Spinal cord (tissue), 10 donors: Measurements from ENCODE around the gene PRKD1. TPM values are rescaled to one million over a fixed set of nuclear protein-coding genes. Genes with fewer than 3 reads are reported as not detected.
A peak's percentile ranks its signal among the peaks of the same experiment; 100 is the strongest.

ENCODE experiments used
- DNase-seq, 6 donors: peaks; one replicate each; pipeline versions ENCODE4 v3.0.0 to v3.0.0-alpha.2; 2013 to 2015; ENCODE audit warnings: low spot score in 6 of 6, low read depth in 4 of 6
- H3K27ac ChIP-seq: one replicate; pipeline ENCODE4 v1.5.1; 2013; ENCODE audit warnings: low read depth, low read length, control low read depth
- H3K27me3 ChIP-seq: one replicate; pipeline ENCODE4 v1.6.1; 2013; ENCODE audit warnings: low read length; ENCODE audit not compliant: control insufficient read depth, insufficient read depth
- H3K36me3 ChIP-seq: one replicate; pipeline ENCODE4 v1.6.1; 2013; ENCODE audit warnings: low read length; ENCODE audit not compliant: control insufficient read depth, insufficient read depth
- H3K4me1 ChIP-seq: one replicate; pipeline ENCODE4 v1.6.1; 2013; ENCODE audit warnings: low read length; ENCODE audit not compliant: control insufficient read depth, insufficient read depth
- H3K4me3 ChIP-seq: one replicate; pipeline ENCODE4 v1.5.1; 2013; ENCODE audit warnings: low read depth, low read length, control low read depth
- H3K9me3 ChIP-seq: one replicate; pipeline ENCODE4 v1.6.1; 2013; ENCODE audit warnings: low read length; ENCODE audit not compliant: control insufficient read depth, insufficient read depth
- WGBS: methylation state at CpG from one replicate; pipeline ENCODE4 v1.1.5; 2013; ENCODE audit warnings: missing lambda C conversion rate; ENCODE audit not compliant: insufficient coverage; 5-methylcytosine and 5-hydroxymethylcytosine counted together
- polyA plus RNA-seq, 2 donors: library from polyadenylated mRNA; unstranded; fragments of 120-200 nt; gene quantifications; one replicate each; pipeline ENCODE4 v1.2.1, GENCODE V29; 2013; ENCODE audit not compliant: insufficient read length in 2 of 2
- total RNA-seq, 2 donors: library from RNA; depleted of rRNA in 1 of 2; stranded (reverse); fragments of 120-200 nt in 1 of 2; fragments of >200 nt in 1 of 2; gene quantifications; one replicate each; pipeline versions ENCODE4 v1.2.3 to v1.2.4, GENCODE V29; 2013 to 2014
- donor health status: healthy.

The PRKD1 gene
- total and polyA plus RNA-seq, 4 donors = 14.4 to 23.9 (median 20.9) TPM

DNA sequence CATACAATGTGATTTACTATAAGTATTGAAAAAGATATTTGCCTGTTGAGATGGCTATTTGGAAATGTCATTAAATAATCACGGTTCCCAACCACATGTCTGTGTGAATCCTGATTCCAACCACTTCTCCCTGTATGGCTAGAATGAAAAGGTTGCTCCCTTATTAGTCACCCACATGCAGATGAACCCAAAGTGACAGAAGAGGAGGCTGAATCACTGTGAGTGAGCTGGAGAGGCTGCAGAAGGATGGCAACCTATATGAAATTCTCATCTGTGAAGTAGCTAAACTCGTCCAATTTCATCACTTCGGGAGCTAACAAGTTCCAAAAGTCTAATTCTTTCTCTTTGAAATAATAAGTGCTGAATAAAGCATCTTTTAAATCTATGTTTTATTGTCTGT, 300.5 kb downstream of the PRKD1 start:
- Histone ChIP-seq H3K27me3 (no peaks in the 10 kb centered on the region), H3K9me3 (no peaks in the 10 kb centered on the region), H3K4me3 (no peak overlapping the region), H3K36me3 (peaks cover 7% of the 10 kb centered on the region), H3K27ac (no peak overlapping the region), H3K4me1 (no peaks in the 10 kb centered on the region)
- no peak for DNase-seq
- no CpG with 5 or more reads among the region's 3 CpGs for whole genome bisulfite sequencing

DNA sequence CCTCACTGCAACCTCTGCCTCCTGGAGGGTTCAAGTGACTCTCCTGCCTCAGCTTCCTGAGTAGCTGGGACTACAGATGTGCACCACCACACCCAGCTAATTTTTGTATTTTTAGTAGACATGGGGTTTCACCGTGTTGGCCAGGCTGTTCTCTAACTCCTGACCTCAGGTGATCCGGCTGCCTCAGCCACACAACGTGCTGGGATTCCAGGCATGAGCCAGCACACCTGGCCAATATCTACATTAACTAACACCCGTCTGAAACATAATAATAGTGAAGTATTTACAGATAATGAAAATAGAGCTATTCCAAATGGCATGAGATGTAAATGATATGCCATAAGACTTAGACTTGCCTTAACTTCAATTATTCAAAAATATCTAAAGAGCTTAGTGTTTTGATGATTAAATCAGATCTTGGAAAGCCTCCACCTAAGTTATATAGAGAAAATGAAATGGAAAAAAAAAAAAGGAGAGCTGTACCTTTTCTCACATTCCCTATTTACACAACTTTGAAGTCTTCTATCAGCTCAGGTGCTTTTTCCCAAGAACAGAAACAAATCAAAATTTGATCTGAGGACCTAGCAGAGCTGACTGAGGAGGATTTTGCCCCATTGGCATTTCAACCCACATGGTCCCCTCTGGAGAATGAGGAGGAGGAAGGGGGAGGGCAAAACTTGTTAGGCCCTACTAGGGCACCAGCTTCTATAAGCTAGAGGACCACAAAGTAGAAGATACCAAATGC, 309.2 kb downstream of the PRKD1 start:
- Histone ChIP-seq H3K4me3 (no peak overlapping the region), H3K9me3 (peaks cover 2% of the 10 kb centered on the region), H3K27me3 (no peaks in the 10 kb centered on the region), H3K4me1 (no peaks in the 10 kb centered on the region), H3K36me3 (no peaks in the 10 kb centered on the region), H3K27ac (no peak overlapping the region)
- no peak for DNase-seq
- no CpG with 5 or more reads among the region's 4 CpGs for WGBS

DNA sequence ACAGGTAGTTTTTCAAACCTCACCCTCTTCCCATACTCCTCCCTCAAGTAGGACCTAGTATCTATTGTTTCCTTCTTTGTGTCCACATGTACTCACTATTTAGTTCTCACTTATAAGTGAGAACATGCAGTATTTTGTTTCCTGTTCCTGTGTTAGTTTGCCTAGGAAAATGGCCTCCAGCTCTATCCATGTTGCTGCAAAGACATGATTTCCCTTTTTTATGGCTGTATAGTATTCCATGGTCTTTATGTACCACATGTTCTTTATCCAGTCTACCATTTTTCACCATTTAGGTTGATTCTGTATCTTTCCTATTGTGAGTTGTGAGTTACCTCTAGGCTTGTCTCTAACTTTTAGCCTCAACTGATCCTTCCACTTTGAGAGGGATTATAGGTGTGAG, 310.7 kb downstream of the PRKD1 start:
- DNase-seq = no peak
- H3K27ac ChIP-seq = no peak overlapping the region

DNA sequence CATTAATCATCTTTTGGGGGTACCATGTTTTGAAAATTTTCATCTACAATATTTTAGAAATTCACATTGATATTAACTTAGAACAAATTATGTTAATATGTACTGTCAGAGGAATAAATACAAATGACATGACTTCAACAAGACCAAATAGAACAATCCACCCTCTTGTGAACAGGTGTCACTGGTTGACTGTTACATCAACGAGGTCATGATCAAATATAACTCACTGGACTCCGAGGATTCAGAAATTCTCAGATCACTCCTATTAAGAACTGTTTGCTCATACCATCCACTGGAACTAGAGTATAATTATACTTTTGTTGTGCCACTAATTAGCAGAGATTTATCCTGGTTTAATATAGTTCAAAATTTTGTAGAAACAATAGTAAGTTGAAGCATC, 318.8 kb downstream of the PRKD1 start:
- no peaks in the 10 kb centered on the region for H3K9me3 ChIP-seq
- no peak overlapping the region for H3K27ac ChIP-seq
- H3K4me3 ChIP-seq = no peak overlapping the region
- no peaks in the 10 kb centered on the region for H3K4me1 ChIP-seq
- no peaks in the 10 kb centered on the region for H3K27me3 ChIP-seq
- H3K36me3 ChIP-seq = no peaks in the 10 kb centered on the region
- WGBS = no CpG with 5 or more reads among the region's 2 CpGs
- DNase-seq = no peak

More for the DNA sequence above, 310.7 kb downstream of the PRKD1 start:
- H3K9me3 ChIP-seq = peaks cover 2% of the 10 kb centered on the region
- no peaks in the 10 kb centered on the region for H3K36me3 ChIP-seq
- no peaks in the 10 kb centered on the region for H3K4me1 ChIP-seq
- H3K27me3 ChIP-seq = no peaks in the 10 kb centered on the region
- H3K4me3 ChIP-seq = no peak overlapping the region

DNA sequence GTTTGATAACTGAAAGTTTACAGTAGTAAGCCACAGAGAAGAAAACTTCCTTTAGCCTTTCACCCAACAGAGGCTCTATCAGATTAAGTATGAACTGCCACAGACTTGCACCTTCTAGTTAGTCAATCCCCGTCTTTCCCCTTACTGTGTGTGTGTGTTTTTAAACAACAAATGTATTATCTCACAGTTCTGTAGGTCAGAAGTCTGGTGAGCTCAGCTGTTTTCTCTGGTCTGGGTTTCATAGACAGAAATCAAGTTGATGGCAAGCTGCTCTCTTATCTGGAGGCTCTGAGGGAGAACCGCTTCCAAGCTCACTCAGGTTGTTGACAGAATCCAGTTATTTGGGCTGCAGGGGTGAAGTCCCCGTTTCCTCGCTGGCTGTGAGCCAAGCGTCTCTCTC, 320.5 kb downstream of the PRKD1 start:
- Histone ChIP-seq H3K4me3 (no peak overlapping the region), H3K27me3 (no peaks in the 10 kb centered on the region), H3K36me3 (no peaks in the 10 kb centered on the region), H3K4me1 (no peaks in the 10 kb centered on the region), H3K9me3 (no peaks in the 10 kb centered on the region), H3K27ac (no peak overlapping the region)
- DNase-seq = no peak
- 100% methylated on average over 3 of the region's 5 CpGs for WGBS

DNA sequence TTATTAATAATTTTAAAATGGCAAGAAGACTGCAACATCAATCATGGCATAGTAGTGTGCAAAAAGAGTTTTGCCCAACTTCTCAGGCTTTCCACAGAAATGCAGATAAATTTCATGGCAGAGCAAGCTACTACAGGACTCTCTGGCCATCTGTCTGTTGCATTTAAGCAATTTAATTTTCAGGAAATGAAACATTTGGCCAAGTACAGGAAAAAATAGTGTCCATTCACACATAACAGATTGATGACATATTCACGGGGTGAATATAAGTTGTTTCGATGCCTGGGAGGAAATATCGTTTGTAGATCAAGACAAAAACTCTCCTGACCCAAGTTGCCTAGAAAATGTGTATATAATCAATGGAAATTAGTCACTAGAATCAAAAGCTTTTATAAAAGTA, 324.0 kb downstream of the PRKD1 start:
- DNase-seq = no peak
- no peaks in the 10 kb centered on the region for H3K36me3 ChIP-seq
- no peak overlapping the region for H3K27ac ChIP-seq
- H3K4me3 ChIP-seq = no peak overlapping the region
- no peaks in the 10 kb centered on the region for H3K27me3 ChIP-seq
- WGBS = no CpG with 5 or more reads among the region's 3 CpGs
- H3K9me3 ChIP-seq = no peaks in the 10 kb centered on the region
- no peaks in the 10 kb centered on the region for H3K4me1 ChIP-seq

DNA sequence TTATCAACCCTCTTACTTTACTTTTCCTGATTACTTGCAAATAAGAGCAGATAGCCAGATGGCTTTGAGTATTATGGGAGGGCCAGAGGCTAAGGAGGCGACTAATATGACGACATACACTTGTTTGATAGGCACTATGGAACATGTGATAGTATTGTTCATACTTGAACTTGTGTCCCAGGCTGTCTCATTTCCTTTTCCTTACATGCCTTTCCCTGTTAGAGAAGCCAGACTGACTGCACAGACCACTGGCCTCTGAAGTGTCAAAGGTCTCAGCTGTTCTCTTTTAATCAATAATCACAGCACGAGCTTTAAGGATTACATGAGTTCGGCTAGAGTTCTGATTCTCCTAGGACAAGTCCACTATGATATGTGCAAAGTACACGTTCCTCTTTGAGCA, 326.0 kb downstream of the PRKD1 start:
- H3K4me1 ChIP-seq = no peaks in the 10 kb centered on the region
- no peak overlapping the region for H3K4me3 ChIP-seq
- WGBS = 93% methylated on average over 2 of the region's 5 CpGs
- H3K27me3 ChIP-seq = no peaks in the 10 kb centered on the region
- no peaks in the 10 kb centered on the region for H3K9me3 ChIP-seq
- no peak for DNase-seq
- H3K36me3 ChIP-seq = peaks cover 3% of the 10 kb centered on the region
- H3K27ac ChIP-seq = no peak overlapping the region

DNA sequence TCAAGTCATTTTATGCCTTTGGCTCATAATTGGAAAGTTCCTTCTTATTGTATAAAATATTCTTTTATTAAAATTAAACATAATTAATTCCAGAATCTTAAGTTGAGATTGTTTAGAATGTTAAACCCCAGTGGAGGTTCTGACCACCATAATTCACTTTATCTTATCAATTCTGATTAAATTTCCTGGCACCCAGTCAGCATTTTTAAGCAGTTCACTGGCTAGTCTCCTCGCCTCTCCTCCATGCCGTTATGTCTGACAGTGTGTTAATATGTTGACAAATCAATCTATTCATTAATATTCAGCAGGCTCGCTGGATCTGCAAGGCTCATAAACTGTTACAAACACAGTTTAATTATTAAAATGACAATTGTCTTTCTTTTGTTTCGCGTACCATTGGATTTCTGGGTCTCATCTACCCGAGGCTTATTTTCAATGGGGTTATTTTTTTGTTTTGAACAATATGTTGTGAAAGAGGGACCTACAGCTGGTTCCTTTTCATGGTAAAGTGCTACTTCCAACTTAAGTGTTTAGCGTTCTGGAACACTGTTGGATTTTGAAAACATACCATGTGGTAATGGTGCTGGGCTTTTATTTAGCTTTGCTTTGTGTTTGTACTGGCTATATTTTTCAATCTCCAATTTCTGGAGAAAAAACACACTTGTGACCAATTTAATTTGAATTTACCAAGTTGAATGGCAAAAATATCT, 339.7 kb downstream of the PRKD1 start:
- 60% methylated on average over 3 of the region's 7 CpGs for WGBS
- Histone ChIP-seq H3K36me3 (no peaks in the 10 kb centered on the region), H3K9me3 (no peaks in the 10 kb centered on the region), H3K4me1 (no peaks in the 10 kb centered on the region), H3K4me3 (no peak overlapping the region), H3K27ac (no peak overlapping the region), H3K27me3 (no peaks in the 10 kb centered on the region)
- peak in 2 of 6 donors; percentile 35 to 39 for DNase-seq

DNA sequence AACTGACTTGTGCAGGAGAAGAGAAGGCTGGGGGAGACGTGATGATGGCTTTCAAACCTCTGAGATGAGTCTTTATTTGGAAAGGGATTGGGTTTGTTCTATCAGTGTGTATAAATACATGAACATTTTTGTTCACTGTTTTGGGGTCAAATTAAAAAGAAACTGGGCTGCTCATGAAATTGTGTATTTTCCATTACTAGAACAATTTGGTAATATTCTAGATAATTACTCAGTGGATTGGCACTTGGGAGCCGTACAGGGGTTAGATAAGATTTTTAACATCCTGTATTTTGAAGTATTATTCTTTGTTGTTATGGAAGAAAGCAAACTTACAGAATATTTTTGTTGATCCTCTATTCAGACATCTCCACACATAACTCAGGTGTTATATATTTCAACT, 340.6 kb downstream of the PRKD1 start:
- no peak overlapping the region for H3K4me3 ChIP-seq
- no peaks in the 10 kb centered on the region for H3K27me3 ChIP-seq
- 88% methylated on average over 1 of the region's 2 CpGs for WGBS
- H3K36me3 ChIP-seq = no peaks in the 10 kb centered on the region
- H3K27ac ChIP-seq = no peak overlapping the region
- DNase-seq = no peak
- H3K4me1 ChIP-seq = no peaks in the 10 kb centered on the region
- H3K9me3 ChIP-seq = no peaks in the 10 kb centered on the region

DNA sequence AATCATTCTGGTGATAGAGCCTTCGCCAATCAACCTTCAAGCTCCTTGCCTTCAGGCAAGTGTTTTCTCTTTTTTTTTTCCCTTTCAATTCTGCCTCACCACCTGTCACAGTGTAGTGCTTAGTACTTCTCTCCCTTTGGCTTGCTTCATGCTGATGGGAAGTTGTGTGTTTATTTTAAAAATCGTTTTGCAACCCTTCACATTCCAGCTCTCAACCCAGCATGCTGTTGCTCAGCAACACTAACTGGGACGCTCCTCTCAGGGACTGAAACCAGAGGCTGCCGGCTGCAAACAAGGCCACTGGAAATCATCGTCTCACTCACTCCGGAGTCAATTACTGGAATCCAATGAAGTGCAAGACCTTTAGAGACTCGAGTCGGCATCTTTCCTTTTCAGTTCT, 342.7 kb downstream of the PRKD1 start:
- Histone ChIP-seq H3K4me1 (no peaks in the 10 kb centered on the region), H3K36me3 (no peaks in the 10 kb centered on the region), H3K9me3 (no peaks in the 10 kb centered on the region), H3K27ac (no peak overlapping the region), H3K27me3 (no peaks in the 10 kb centered on the region), H3K4me3 (no peak overlapping the region)
- 8% methylated on average over 5 of the region's 8 CpGs for WGBS
- peak; percentile 45 to 92 (median 61) for DNase-seq
